GM12801 (cell line): ENCODE results near the gene RBM34.

Experiments
- TF ChIP-seq, protein P1 (sequence below): IDR thresholded peaks from one replicate; pipeline ENCODE4 v1.5.1; 2011; ENCODE audit warnings: control low read depth; ENCODE audit not compliant: insufficient read length; ENCODE audit errors: extremely low read depth

Gene RBM34

DNA sequence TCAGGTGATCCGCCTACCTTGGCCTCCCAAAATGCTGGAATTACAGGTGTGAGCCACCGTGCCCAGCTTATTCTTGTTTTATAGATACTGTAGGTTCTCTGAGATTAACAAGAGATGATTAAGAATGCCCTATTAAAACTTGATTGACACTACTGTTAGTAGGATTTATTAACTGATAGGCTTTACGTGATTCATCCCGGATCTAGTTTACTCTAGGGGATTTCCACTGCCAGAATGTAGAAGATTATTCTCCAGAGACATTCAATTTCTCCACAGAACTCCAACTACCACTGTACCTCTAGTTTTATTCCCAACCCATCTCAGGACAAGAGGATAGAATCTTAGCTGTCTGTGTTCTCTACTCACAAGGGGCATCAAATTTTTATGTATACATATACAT is 26.3 kb upstream of the RBM34 start:
- TF ChIP-seq, protein P1, sequence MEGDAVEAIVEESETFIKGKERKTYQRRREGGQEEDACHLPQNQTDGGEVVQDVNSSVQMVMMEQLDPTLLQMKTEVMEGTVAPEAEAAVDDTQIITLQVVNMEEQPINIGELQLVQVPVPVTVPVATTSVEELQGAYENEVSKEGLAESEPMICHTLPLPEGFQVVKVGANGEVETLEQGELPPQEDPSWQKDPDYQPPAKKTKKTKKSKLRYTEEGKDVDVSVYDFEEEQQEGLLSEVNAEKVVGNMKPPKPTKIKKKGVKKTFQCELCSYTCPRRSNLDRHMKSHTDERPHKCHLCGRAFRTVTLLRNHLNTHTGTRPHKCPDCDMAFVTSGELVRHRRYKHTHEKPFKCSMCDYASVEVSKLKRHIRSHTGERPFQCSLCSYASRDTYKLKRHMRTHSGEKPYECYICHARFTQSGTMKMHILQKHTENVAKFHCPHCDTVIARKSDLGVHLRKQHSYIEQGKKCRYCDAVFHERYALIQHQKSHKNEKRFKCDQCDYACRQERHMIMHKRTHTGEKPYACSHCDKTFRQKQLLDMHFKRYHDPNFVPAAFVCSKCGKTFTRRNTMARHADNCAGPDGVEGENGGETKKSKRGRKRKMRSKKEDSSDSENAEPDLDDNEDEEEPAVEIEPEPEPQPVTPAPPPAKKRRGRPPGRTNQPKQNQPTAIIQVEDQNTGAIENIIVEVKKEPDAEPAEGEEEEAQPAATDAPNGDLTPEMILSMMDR, result no peak

DNA sequence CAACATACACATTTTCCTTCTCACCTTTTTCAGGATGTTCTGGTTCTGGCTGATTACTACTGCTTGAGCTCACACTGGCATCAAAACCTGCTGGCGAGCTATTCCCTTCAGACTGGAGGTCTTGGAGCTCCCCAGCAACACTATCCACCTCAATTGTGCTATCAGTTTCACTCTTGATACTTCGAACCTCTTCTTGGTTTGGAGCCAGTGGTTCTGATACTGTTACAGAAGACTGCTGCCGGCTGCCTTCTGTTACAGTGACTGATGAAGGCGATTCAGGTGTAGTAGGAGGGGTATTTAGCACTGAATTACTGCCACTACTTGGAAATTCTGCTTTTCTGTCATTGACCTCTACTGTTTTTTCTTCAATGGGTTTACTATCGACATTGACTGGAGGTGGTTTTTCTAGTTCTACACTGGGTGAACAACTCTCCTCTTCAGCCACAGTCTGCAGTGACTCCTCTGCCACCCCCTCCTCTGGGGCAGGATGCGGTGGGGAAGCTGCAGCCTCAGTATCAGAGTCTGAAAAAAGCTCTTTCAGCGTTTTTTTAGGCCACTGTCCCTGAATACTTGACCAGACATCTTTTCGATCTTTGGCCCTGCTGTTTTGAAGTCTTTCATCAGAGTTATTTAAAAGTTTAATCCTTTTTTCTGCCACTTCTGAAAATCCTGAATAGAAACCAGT is 20.7 kb upstream of the RBM34 start:
- TF ChIP-seq, protein P1, result no peak

DNA sequence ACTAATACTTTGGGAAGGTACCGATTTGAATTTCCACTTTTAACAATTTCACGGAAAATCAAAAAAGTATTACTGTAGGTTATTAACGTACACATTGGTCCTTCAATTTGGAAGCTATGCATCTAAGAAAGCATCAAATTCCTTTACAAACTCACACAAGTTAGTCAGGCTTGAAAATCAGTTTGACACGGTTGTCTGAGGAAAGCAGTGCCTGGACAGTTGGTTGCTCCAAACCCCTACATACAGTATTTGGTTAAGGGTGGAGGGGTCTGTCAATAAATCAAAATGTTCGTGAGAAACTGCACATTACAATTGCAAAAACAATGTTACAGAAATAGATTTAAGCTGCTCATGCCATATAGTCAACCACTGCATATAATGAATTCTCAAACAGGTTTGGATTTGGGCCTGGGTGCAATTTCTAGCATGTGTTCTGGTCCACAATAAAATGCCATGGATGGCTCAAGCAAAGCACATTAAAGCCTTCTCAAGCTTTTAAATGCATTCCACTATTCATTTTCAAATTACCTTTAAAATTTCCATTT is 19.9 kb upstream of the RBM34 start:
- TF ChIP-seq, protein P1, result no peak

DNA sequence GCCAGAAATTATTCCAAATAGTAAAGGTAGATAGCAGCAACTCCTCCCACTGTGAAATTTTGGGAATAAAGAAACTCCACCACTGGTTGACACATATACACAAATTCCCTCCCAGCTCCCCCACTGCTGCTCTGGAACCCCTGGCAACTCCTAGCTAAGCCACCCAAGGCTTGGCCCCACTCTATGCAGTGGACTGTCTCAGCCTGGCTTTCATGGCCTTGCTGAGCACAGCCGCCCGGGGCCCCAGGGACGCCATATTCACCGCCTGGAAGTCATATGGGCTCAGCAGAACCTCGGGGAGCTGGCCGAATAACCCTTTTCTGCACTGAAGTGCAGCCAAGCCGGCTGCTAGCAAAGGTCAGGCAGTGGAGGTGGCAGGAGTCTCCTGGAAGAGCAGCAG is 15.4 kb upstream of the RBM34 start:
- TF ChIP-seq, protein P1, result no peak

DNA sequence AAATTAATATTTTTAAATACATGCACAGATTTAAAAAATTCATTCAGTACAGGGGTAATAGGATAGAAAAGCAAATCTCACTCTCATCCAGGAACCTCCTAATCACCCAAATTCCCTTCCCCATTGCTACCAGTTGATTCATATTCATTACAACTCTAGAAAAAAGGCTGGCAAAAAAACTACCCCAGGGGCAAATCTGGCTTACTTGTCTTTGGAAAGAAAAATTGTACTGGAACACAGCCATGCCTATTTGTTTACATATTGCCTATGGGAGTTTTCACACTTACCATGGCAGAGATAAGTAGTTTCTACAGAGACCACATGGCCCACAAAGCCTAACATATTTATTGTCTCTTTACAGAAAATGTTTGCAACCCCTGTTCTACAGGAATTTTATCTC is 8.9 kb upstream of the RBM34 start:
- TF ChIP-seq, protein P1, result no peak

DNA sequence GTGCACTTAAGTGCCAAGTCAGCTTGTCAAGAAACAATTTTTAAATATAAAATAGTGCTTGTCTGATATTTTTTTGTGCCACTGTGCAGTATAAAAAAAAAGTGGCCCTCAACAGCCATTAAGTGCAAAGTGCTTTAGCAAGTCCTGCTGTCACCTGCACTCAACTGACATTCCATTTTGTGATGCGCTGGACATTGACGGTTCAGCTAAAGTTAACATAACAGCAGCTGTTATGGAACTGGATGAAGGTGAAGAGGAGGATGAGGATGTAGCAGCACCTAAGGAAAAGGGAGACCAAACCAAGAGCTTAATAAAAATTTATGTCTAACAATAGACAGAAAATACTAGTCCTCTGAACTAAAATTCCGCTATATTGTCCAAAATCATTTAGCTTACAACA is 7.3 kb upstream of the RBM34 start:
- TF ChIP-seq, protein P1, result no peak

DNA sequence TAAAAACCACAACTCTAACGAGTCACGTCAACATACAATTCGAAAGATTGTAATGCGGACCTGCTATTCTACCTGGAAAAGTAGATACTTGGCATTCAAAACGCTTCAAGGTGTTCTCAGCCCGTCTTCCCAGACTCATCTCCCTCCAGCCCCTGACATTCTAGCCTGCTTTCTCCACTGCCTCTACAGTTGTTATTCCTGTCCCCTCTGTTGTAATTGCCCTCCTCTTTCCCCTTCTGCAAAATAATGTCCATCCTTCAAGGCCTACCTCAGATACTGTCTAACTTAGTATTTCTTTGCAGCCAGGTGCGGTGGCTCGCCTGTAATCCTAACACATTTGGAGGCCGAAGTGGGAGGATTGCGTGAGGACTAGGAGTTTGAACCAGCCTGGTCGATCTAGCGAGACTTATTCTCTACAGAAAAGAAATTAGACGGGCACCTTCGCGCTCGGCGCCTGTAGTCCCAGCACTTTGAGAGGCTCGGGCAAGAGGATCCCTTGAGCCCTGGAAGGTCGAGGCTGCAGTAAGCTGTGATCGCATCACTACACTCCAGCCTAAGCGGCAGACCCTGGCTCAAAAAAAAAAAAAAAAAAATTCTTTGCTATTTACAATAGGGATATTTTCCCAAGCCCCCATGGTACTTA is 756 bp upstream of the RBM34 start:
- TF ChIP-seq, protein P1, result no peak
